IMR-90 (cell line): Measurements from ENCODE around the gene NLRP10. TPM values are rescaled to one million over a fixed set of nuclear protein-coding genes. Genes with fewer than 3 reads are reported as not detected.

Experiments
- ATAC-seq: fragments of 200-7000 bp; cut with Tn5 transposase; 2 replicates; pipeline ENCODE4 v1.9.1; 2020; ENCODE audit warnings: low read depth, mild to moderate bottlenecking, moderate library complexity
- BruUV-seq: library from RNA; stranded (reverse); fragments of 400-500 nt; replicated peaks from 2 replicates; lab custom pipeline; 2021; lab: Mats Ljungman, UMichigan
- CTCF ChIA-PET: fragments of 300-600 bp; formaldehyde crosslinking; extraction: SDS; loops from one replicate; lab custom pipeline; 2021; ENCODE audit warnings: antibody characterized with exemption; lab: Yijun Ruan, JAX
- POLR2A ChIA-PET: fragments of 300-600 bp; sonication (Branson Sonifier 250); formaldehyde crosslinking; loops from one replicate; lab custom pipeline; 2022; ENCODE audit warnings: antibody characterized with exemption; ENCODE audit not compliant: unreplicated experiment; lab: Charles Lee
- DNase-seq: peaks from one replicate; pipeline ENCODE4 v3.0.0; 2013
- H2AFZ ChIP-seq: replicated peaks from 2 replicates; pipeline ENCODE3; 2013; ENCODE audit warnings: low read length, mild to moderate bottlenecking; ENCODE audit not compliant: poor library complexity
- H2AK5ac ChIP-seq: 2 replicates; pipeline ENCODE4 v1.6.1; 2013; ENCODE audit warnings: low read depth, low read length, inconsistent platforms
- H2AK9ac ChIP-seq: replicated peaks from 2 replicates; pipeline ENCODE3; 2013; ENCODE audit warnings: mild to moderate bottlenecking, low read depth, low read length, moderate library complexity; ENCODE audit not compliant: poor library complexity
- H2BK120ac ChIP-seq: 2 replicates; pipeline ENCODE4 v1.6.1; 2013; ENCODE audit warnings: low read depth, low read length, inconsistent platforms
- H2BK15ac ChIP-seq: 3 replicates; pipeline ENCODE4 v1.6.1; 2013; ENCODE audit warnings: low read depth, low read length, inconsistent platforms
- H2BK20ac ChIP-seq: 2 replicates; pipeline ENCODE4 v1.6.1; 2013; ENCODE audit warnings: low read depth, mild to moderate bottlenecking, inconsistent platforms, low read length, moderate library complexity
- H2BK5ac ChIP-seq: 2 replicates; pipeline ENCODE4 v1.6.1; 2013; ENCODE audit warnings: mild to moderate bottlenecking, low read depth, low read length, inconsistent platforms; ENCODE audit not compliant: poor library complexity, severe bottlenecking
- H3K14ac ChIP-seq: replicated peaks from 2 replicates; pipeline ENCODE4 v1.6.1; 2013; ENCODE audit warnings: low read depth, low read length, inconsistent platforms
- H3K18ac ChIP-seq: 2 replicates; pipeline ENCODE4 v1.6.1; 2013; ENCODE audit warnings: low read depth, low read length, control low read depth
- H3K23ac ChIP-seq: 2 replicates; pipeline ENCODE4 v1.6.1; 2013; ENCODE audit warnings: low read depth, low read length, inconsistent platforms
- H3K27ac ChIP-seq: 2 replicates; pipeline ENCODE4 v1.5.1; 2013; ENCODE audit warnings: mild to moderate bottlenecking, control low read depth, low read length; ENCODE audit not compliant: insufficient read depth
- H3K27me3 ChIP-seq: 2 replicates; pipeline ENCODE4 v1.6.1; 2013; ENCODE audit warnings: low read length; ENCODE audit not compliant: control insufficient read depth, insufficient read depth
- H3K36me3 ChIP-seq: 2 replicates; pipeline ENCODE4 v1.6.1; 2013; ENCODE audit warnings: low read length, mixed read lengths; ENCODE audit not compliant: control insufficient read depth, insufficient read depth
- H3K4ac ChIP-seq: 2 replicates; pipeline ENCODE4 v1.6.1; 2013; ENCODE audit warnings: low read depth, low read length, inconsistent platforms
- H3K4me1 ChIP-seq: 2 replicates; pipeline ENCODE4 v1.6.1; 2013; ENCODE audit warnings: low read length, mixed read lengths; ENCODE audit not compliant: control insufficient read depth, insufficient read depth
- H3K4me2 ChIP-seq: 2 replicates; pipeline ENCODE4 v1.6.1; 2013; ENCODE audit warnings: low read depth, mild to moderate bottlenecking, control low read depth, low read length, moderate library complexity
- H3K4me3 ChIP-seq: 2 replicates; pipeline ENCODE4 v1.5.1; 2013; ENCODE audit warnings: low read depth, mild to moderate bottlenecking, control low read depth, low read length, moderate library complexity; ENCODE audit not compliant: insufficient read depth
- H3K56ac ChIP-seq: 2 replicates; pipeline ENCODE4 v1.6.1; 2013; ENCODE audit warnings: low read length, inconsistent platforms; ENCODE audit not compliant: insufficient read depth; ENCODE audit errors: extremely low read depth
- H3K79me1 ChIP-seq, 2 experiments: 2 replicates each; pipeline ENCODE4 v1.6.1; 2013; ENCODE audit warnings: low read length in 2 of 2, inconsistent platforms in 1 of 2, low read depth in 1 of 2
- H3K9ac ChIP-seq: 2 replicates; pipeline ENCODE4 v1.6.1; 2013; ENCODE audit warnings: low read depth, low read length, control low read depth
- H3K9me1 ChIP-seq: 2 replicates; pipeline ENCODE4 v1.6.1; 2013; ENCODE audit warnings: low read length, inconsistent platforms; ENCODE audit not compliant: insufficient read depth
- H3K9me3 ChIP-seq: 2 replicates; pipeline ENCODE4 v1.6.1; 2013; ENCODE audit warnings: low read length; ENCODE audit not compliant: control insufficient read depth, insufficient read depth
- H4K20me1 ChIP-seq: 2 replicates; pipeline ENCODE4 v1.6.1; 2013; ENCODE audit warnings: low read length, inconsistent platforms; ENCODE audit not compliant: insufficient read depth
- H4K5ac ChIP-seq: 2 replicates; pipeline ENCODE4 v1.6.1; 2013; ENCODE audit warnings: mild to moderate bottlenecking, low read depth, low read length, control low read depth
- H4K8ac ChIP-seq, 2 experiments: 2 replicates each; pipeline ENCODE4 v1.6.1; 2013; ENCODE audit warnings: low read depth in 2 of 2, low read length in 2 of 2, control low read depth in 1 of 2, inconsistent platforms in 1 of 2
- H4K91ac ChIP-seq: 2 replicates; pipeline ENCODE4 v1.6.1; 2013; ENCODE audit warnings: low read depth, low read length, inconsistent platforms; ENCODE audit not compliant: insufficient read depth
- BHLHE40 ChIP-seq: fragments of 150-350 bp; IDR thresholded peaks from 2 replicates; pipeline ENCODE4 v1.6.1; 2016; ENCODE audit warnings: mild to moderate bottlenecking, low read depth, low read length
- CEBPB ChIP-seq: IDR thresholded peaks from 2 replicates; pipeline ENCODE4 v1.6.1; 2012; ENCODE audit warnings: low read depth, low read length, improper control_type of control experiment
- CHD1 ChIP-seq: IDR thresholded peaks from 2 replicates; pipeline ENCODE4 v1.6.1; 2012; ENCODE audit warnings: low read depth, low read length, improper control_type of control experiment
- CTCF ChIP-seq: conservative IDR thresholded peaks from 2 replicates; pipeline ENCODE4 v1.5.1; 2012; ENCODE audit warnings: mild to moderate bottlenecking, low read depth, low read length, improper control_type of control experiment
- FOS ChIP-seq: fragments of 150-350 bp; IDR thresholded peaks from 2 replicates; pipeline ENCODE4 v1.6.1; 2016; ENCODE audit warnings: low read depth, low read length
- MAFK ChIP-seq: IDR thresholded peaks from 2 replicates; pipeline ENCODE4 v1.6.1; 2012; ENCODE audit warnings: low read depth, low read length, improper control_type of control experiment
- MAZ ChIP-seq: IDR thresholded peaks from 2 replicates; pipeline ENCODE4 v1.6.1; 2012; ENCODE audit warnings: low read depth, mild to moderate bottlenecking, low read length, improper control_type of control experiment, moderate library complexity, borderline replicate concordance
- MXI1 ChIP-seq: IDR thresholded peaks from 2 replicates; pipeline ENCODE4 v1.6.1; 2012; ENCODE audit warnings: low read depth, mild to moderate bottlenecking, low read length, moderate library complexity, borderline replicate concordance
- POLR2A ChIP-seq: IDR thresholded peaks from 2 replicates; pipeline ENCODE4 v1.6.1; 2012; ENCODE audit warnings: mild to moderate bottlenecking, low read depth, low read length
- RAD21 ChIP-seq: IDR thresholded peaks from 2 replicates; pipeline ENCODE4 v1.6.1; 2012; ENCODE audit warnings: low read length, improper control_type of control experiment
- RCOR1 ChIP-seq: IDR thresholded peaks from 2 replicates; pipeline ENCODE4 v1.6.1; 2012; ENCODE audit warnings: mild to moderate bottlenecking, low read length, improper control_type of control experiment; ENCODE audit not compliant: insufficient replicate concordance
- RFX5 ChIP-seq: IDR thresholded peaks from 2 replicates; pipeline ENCODE4 v1.8.0; 2012; ENCODE audit warnings: low read depth, mild to moderate bottlenecking, low read length, moderate library complexity
- SMC3 ChIP-seq: fragments of 150-350 bp; IDR thresholded peaks from 2 replicates; pipeline ENCODE4 v1.6.1; 2016; ENCODE audit warnings: low read depth, mild to moderate bottlenecking, antibody characterized with exemption, low read length, moderate library complexity
- USF2 ChIP-seq: fragments of 150-350 bp; IDR thresholded peaks from 2 replicates; pipeline ENCODE4 v1.6.1; 2017; ENCODE audit warnings: mild to moderate bottlenecking, antibody characterized with exemption, low read length, low read depth
- WGBS, 2 experiments: methylation state at CpG; one replicate each; pipeline versions ENCODE4 v1.1.5 to v1.1.7; 2013; ENCODE audit warnings: missing lambda C conversion rate in 2 of 2; ENCODE audit not compliant: insufficient read length in 1 of 2; ENCODE audit errors: extremely low coverage in 2 of 2; 5-methylcytosine and 5-hydroxymethylcytosine counted together
- dilution Hi-C: fragments of 300-500 bp; cut with HindIII; formaldehyde crosslinking; loops from one replicate; pipeline ENCODE4 v1.14.3; 2018; ENCODE audit warnings: low sequenced_read_pairs; ENCODE audit not compliant: unreplicated experiment
- in situ Hi-C: fragments of 300-500 bp; cut with MboI; formaldehyde crosslinking; loops from 3 replicates; pipeline ENCODE4 v1.14.3; 2019; ENCODE audit warnings: low sequenced_read_pairs, inconsistent platforms, mixed read lengths
- intact Hi-C: fragments of 100-400 bp; cut with micrococcal nuclease; formaldehyde crosslinking; loops from 2 replicates; pipeline ENCODE4 v1.10.0; 2022
- polyA plus RNA-seq, 3 experiments: library from polyadenylated mRNA; depleted of rRNA; stranded (reverse); fragments of >200 nt; gene quantifications; 2 replicates each; pipeline ENCODE4 v1.2.3, GENCODE V29; 2012; ENCODE audit warnings: low replicate concordance in 1 of 3
- total RNA-seq: library from RNA; depleted of rRNA; stranded (reverse); fragments of >200 nt; gene quantifications from 2 replicates; pipeline ENCODE4 v1.2.3, GENCODE V29; 2012
- TF ChIP-seq, protein P1 (sequence below): fragments of 150-350 bp; IDR thresholded peaks from 2 replicates; pipeline ENCODE4 v1.6.1; 2016; ENCODE audit warnings: low read depth, mild to moderate bottlenecking, low read length, moderate library complexity, borderline replicate concordance

The NLRP10 gene
- total and polyA plus RNA-seq, 2 of the 4 experiments (the other 2 are of a cell fraction) = 6.5 to 36.7 TPM

- no peak overlapping the region for H2BK15ac ChIP-seq
- no peak overlapping the region for H3K9ac ChIP-seq
- no peak overlapping the region for H3K14ac ChIP-seq
- no peaks in the 10 kb centered on the region for H4K20me1 ChIP-seq
- no CpG with 5 or more reads among the region's 1 CpG for WGBS, 2 experiments
- no peak overlapping the region for H3K56ac ChIP-seq
- BruUV-seq = no TSS peak
- no peak overlapping the region for H3K27ac ChIP-seq
- no peak overlapping the region for H3K4me2 ChIP-seq
- TF ChIP-seq CEBPB (no peak), RAD21 (no peak), POLR2A (no peak), USF2 (no peak), RFX5 (no peak), CHD1 (no peak), RCOR1 (no peak), FOS (no peak), MAZ (no peak), CTCF (no peak), MXI1 (no peak), BHLHE40 (no peak), MAFK (no peak), SMC3 (no peak)
- TF ChIP-seq, protein P1, sequence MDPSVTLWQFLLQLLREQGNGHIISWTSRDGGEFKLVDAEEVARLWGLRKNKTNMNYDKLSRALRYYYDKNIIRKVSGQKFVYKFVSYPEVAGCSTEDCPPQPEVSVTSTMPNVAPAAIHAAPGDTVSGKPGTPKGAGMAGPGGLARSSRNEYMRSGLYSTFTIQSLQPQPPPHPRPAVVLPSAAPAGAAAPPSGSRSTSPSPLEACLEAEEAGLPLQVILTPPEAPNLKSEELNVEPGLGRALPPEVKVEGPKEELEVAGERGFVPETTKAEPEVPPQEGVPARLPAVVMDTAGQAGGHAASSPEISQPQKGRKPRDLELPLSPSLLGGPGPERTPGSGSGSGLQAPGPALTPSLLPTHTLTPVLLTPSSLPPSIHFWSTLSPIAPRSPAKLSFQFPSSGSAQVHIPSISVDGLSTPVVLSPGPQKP = no peak
- H3K27me3 ChIP-seq = no peaks in the 10 kb centered on the region
- DNase-seq = no peak
- H3K4me3 ChIP-seq = no peak overlapping the region
- no peak overlapping the region for H2AK5ac ChIP-seq
- no peak overlapping the region for H2BK20ac ChIP-seq
- H4K5ac ChIP-seq = no peak overlapping the region
- no peaks in the 10 kb centered on the region for H3K79me1 ChIP-seq
- no peak overlapping the region for H4K91ac ChIP-seq
- no peak overlapping the region for H2BK5ac ChIP-seq
- in situ Hi-C loops = no loop called here
- no peak overlapping the region for H3K4ac ChIP-seq
- H3K4me1 ChIP-seq = no peaks in the 10 kb centered on the region
- intact Hi-C loops = no loop called here
- POLR2A ChIA-PET = no interaction called here
- no peak for ATAC-seq
- H2BK120ac ChIP-seq = no peak overlapping the region
- H3K9me3 ChIP-seq = no peaks in the 10 kb centered on the region
- H3K18ac ChIP-seq = no peak overlapping the region
- H4K8ac ChIP-seq = no peak overlapping the region
- H3K36me3 ChIP-seq = peaks cover 9% of the 10 kb centered on the region
- H3K23ac ChIP-seq = no peak overlapping the region
- no peaks in the 10 kb centered on the region for H3K9me1 ChIP-seq
- dilution Hi-C loops = no loop called here
- CTCF ChIA-PET = no interaction called here
- no peak overlapping the region for H2AK9ac ChIP-seq
- H2AFZ ChIP-seq = no peak overlapping the region
Measured at GRCh38 chr11:8002676-8003075, 37.4 kb upstream of the NLRP10 start.
